OCI-LY3 (cell line): Measurements from ENCODE around the gene GPATCH4.

Experiments
- EZH2phosphoT487 ChIP-seq: fragments of 200-600 bp; shearing (Covaris generic); IDR thresholded peaks from 2 replicates; pipeline ENCODE4 v1.6.1; 2018; ENCODE audit warnings: antibody characterized with exemption, mixed run types, low read depth
- TF ChIP-seq, protein P1 (sequence below): fragments of 200-600, 300-600 bp; sonication (generic); IDR thresholded peaks from 2 replicates; pipeline ENCODE4 v1.5.1; 2014; ENCODE audit warnings: antibody characterized with exemption, low read length, low read depth

DNA sequence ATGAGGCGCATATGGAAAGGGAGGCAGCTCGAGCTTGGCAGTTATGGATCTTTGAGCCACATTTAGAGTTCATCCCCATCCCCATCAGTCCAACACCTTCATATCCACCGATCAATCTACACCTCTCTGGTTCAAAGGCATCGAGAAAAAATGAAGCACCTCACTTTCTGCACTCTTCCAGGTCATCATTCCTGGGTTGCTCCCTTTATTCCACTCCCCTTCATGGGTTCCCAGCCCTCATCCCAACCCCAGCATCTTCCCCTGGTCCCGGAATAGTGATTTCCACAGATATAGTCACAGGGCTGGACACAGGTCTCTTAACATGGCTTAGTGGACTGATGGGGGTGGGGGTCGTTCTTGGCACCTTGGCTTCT, 18.3 kb upstream of the GPATCH4 start:
- TF ChIP-seq, protein P1, sequence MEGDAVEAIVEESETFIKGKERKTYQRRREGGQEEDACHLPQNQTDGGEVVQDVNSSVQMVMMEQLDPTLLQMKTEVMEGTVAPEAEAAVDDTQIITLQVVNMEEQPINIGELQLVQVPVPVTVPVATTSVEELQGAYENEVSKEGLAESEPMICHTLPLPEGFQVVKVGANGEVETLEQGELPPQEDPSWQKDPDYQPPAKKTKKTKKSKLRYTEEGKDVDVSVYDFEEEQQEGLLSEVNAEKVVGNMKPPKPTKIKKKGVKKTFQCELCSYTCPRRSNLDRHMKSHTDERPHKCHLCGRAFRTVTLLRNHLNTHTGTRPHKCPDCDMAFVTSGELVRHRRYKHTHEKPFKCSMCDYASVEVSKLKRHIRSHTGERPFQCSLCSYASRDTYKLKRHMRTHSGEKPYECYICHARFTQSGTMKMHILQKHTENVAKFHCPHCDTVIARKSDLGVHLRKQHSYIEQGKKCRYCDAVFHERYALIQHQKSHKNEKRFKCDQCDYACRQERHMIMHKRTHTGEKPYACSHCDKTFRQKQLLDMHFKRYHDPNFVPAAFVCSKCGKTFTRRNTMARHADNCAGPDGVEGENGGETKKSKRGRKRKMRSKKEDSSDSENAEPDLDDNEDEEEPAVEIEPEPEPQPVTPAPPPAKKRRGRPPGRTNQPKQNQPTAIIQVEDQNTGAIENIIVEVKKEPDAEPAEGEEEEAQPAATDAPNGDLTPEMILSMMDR = no peak
- TF ChIP-seq EZH2phosphoT487 = no peak
